NCI-H524 treated with DMSO at 0.1 percent for 48 hours (cell line): ENCODE results near the gene GPD1L.

ENCODE experiments used
- DNase-seq: peaks from one replicate; lab custom pipeline; 2025; lab: John Stamatoyannopoulos, UW

GPD1L gene

DNA sequence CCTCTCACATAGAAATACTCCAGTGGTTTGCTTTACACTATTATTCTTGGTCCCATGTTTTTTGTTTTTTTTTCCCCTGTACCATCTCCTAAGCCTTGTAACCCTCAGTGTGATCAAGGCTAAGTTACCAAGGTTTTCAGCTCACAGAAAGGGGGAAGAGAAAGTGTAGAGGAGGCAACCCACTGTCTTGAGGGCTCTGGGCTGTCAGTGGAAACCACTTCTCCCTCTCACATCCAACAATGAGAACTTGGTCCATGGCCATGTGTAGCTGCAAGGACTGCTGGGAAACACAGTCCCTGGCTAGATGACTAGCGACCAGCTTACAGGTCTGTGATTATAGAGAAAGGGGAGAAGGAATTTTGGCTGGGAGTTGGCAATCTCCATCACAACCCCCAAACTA lies 30.3 kb downstream of the GPD1L start:
- DNase-seq = no peak

DNA sequence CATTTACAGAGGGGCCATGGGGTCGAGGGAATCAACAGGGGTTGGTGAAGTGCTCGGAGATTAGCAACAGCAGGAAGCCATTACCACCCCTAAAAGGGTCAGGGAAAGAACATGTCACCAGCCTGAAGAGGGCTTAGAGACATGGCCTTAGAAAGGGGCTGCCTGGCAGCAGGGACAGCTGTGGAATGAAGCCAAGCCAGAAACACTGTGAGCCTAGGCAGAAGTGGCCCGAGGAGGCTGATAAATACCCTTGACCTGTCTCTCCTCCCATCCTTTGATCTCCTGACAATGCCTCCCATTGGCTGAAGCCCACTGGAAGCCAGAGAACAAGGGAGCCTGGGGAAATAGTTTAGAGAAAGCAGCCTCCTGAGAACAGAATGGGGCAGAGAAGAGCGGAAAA lies 31.4 kb downstream of the GPD1L start:
- DNase-seq = no peak

DNA sequence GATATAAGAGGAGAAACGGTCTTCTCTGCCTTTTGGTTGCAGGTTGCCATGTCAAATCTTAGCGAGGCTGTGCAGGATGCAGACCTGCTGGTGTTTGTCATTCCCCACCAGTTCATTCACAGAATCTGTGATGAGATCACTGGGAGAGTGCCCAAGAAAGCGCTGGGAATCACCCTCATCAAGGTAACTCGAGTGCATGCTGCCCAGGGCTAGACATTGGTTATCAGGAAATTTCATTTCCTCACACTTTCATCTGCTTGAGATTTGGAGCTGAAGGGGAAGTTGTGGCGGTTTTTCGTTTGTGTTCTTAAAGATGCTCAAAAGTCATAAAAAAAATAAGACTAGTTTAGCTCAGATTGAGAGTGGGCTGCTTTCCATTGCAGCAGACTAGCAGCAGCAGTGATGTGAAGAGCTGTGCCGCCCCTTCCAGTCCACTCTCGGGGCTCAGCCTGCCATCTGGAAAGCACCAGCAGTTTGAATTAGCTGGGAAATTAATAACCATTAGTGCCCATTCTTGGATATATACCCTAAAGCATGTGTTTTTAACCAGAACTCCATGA lies 32.2 kb downstream of the GPD1L start:
- no peak for DNase-seq

DNA sequence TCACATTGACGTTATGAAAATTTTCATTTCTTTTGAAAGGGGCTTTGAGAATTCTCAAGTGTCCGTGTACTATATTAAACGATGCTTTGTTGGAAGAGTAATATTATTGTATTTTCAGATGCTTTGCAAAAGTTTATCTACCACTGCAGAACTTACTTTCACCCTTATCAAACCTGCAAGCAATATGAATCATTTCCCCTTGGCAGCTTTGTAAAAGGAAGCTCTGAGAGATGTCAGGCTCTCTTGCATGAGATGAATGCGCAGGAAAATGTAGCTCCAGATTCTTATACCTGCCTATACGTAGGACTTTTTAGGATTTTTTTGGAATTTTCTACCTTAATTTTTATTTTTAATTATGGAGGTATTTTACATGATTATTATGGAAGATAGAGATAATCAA lies 34.5 kb downstream of the GPD1L start:
- DNase-seq = no peak

DNA sequence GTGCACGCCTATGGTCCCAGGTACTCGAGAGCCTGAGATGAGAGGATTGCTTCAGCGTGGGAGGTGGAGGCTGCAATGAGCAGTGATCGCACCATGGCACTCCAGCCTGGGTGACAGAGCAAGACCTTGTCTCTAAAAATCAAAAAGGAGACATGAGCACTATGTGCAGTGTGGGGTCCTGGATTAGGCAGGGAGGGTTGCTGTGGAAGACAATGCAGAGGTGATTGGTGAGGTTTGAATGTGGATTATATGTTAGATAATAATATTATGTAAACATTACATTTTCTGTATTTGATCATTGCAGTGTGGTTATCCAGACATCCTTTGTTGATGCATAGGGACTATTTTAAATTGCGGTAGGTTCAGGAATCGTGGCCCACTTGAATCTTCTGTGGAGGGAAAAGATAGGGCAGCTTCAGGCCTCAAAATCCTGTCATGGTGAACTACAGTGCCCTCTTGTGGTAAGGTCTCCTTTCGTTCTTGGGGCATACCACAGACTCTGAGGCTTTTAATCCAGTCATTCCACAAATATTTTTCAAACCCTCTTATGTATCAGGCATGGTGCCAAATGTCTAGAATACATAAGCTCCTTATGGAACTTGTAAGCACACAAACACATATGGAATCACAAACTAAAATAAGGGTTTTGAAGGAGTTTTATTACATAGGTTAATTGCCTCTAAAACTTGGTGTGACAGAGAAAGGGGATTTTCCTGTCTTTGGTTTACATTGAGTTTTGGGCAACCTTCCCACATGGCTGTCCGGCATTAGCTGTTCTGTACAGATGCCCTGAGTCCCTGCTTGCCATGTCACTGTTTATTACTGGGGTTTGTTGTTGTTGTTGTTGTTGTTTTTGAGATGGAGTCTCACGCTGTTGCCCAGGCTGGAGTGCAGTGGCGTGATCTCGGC lies 37.7 kb downstream of the GPD1L start:
- DNase-seq = peak; percentile 34

DNA sequence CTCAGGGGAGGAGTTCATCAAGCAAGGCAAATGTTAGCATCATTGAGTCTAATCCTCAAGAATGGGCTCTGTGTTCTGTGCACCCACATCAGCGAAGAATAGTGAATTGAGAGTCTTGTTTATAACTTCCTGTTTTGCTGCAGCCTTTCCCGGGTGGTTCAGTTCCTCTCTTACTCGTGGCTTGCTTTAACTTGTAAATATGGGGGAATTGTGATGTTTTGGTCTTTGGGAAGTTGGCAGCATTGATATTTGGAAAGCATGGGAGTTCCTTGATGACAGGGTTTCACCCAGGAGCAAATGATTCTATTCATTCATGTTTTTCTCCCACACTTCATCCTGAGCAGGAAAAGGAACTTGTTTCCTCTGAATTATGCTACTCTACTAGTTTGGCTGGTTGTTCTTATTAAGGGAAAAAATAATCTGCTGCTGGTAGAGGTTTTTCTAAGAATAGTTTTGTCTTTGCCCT lies 40.4 kb downstream of the GPD1L start:
- no peak for DNase-seq

DNA sequence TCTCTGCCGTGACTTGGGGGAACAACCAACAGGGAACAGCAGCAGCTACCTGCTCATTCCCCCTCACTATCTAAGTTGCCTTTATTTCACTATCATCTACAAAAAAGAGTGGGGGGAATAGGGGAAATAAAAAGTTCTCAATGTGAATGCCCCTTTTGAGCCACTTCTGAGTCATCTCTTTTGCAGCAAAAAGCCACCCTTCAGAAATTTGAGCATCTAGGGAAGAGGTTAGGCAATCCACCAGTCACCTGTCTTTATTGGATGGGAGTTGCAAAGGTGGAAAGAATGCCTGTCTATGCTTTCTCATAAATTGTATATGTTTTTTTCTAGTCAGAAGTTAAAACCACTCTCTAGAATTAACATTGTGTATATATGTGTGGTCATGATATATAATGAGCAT lies 41.1 kb downstream of the GPD1L start:
- DNase-seq = no peak

DNA sequence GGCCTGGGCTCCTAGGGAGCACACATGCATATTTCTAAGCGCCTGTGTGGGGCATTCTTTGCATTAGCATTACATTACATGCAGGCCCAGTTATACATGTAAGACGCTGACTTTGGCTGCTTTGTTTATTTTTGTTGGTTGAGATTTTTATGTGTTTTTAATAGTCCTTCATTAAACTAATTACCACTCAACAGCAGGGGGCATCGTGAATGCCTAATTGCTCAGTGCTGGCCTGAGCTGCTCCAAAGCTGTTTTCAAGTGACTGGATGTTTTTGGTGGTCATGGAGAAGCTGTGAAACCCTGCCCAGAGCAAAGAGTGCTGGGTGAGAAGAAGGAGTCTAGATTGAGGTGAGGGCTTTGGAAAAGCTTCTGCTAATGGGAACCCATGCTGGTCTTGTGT lies 41.5 kb downstream of the GPD1L start:
- DNase-seq = no peak

DNA sequence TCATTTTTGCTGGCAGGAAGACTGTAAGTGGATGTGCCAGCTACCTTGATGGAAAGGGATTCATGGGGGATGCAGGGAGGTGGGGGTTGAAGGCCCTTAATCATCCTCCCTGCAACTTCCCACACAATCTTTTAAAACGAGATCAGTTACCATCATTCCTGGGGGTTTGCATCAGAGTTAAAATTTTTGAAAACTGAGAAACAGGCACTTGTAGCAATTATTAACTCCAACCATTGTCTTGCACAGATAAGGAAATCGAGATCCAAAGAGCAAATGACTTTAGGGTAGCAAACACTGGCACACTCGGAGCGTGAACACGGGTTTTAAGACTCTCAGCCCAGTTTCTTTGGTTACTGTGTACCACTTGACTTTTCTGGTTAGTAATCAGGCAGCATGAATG lies 41.9 kb downstream of the GPD1L start:
- DNase-seq = no peak

DNA sequence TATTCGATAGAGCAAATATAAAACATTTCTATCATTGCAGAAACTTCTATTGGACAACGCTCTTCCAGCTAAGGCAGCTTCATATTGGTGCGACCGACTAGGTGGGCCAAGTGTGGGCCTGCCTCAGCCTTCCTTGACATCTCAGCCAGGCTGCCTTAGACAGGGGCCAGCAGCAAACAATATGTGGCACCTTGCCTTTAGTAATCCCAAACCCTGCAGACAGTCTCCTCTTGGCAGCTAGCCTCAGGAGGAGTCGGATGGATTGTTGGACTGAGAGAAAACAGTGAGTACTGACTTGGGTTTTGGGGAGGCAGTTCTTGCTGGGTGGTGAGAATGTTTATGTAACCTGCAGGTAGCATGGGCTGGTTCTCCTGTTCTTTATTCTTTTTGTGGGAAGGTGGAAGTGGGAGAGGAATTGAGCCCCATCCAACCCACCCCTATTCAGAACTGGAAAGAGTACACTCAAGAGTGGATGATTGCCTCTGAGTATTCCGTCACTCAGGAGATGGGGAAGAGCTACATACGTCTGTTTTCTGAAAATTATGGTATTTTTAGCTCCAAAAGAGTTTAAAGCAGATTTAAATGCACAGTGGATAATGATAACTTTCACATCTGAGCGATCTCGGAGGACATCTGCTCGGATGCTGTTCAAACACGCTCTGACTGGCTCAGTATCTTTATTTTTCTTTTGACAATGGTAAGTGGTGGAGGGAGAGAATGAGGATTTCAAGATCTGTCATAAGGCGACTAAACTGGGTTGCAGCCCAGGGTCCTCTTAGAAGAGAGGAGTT lies 47.2 kb downstream of the GPD1L start:
- DNase-seq = no peak

DNA sequence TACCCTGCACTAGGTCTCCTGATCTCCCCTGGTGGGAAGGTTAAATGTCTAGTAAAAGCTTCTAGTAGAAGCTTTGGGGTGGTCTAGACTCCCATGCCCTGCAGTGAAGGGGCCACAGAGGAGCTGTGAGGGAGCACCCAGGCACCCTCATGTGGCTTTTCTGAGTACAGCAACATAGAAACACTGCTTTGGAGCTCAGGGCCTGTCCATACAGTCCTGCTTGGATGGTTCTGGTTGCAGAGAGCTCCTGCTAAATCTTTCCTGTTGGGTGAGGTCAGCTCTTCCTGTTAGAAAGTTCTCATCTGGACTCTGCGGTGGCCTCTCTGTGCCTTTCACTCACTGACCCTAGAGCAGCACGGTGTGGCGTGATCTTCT lies 47.8 kb downstream of the GPD1L start:
- DNase-seq = no peak

DNA sequence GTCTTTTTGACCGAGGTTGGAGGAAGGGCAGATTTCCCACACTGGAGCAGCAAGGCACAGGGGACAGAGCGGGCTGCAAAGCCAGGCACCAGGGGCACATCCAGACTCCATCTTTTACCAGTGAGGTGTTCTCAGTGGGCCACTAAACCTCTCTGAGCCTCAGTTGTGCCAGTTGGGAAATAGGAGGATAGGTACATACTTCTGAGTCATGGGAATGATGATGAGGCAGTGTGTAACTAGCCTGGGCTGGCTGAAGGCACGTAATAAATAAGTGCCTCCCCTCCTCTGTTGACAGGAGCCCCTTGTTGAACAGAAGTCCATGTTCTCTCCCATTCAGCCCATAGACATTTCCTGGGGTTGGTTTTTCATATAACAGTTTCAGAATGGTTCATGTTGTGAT lies 48.7 kb downstream of the GPD1L start:
- no peak for DNase-seq

DNA sequence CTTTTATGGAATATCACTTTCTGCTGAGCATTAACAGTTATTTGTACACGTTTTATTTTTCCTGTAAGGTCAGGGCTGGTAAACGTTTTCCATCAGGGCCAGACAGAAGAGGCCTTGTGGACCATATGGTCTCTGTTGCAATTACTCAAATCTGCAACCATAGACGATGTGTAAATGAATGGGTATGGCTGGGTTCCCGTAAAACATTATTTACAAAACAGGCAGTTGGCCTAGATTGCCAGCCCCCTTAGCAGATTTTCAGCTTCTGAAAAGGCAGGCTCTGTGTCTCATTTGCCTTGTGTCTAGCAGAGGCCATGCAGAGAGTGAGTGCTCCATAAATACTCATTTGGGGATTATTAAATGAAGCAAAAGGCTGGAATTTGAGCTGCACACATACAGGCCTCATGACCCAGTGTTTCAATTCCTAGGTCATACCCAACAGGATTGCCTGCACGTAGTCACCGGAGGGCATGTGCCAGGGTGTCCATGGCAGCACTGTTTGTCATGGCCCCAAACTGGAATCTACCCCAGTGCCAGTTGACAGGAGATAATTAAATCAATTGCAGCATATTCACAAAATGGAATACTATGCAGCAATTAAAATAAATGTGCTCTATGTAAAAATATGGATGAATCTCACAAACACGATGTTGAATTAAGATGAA lies 51.3 kb downstream of the GPD1L start:
- DNase-seq = no peak

DNA sequence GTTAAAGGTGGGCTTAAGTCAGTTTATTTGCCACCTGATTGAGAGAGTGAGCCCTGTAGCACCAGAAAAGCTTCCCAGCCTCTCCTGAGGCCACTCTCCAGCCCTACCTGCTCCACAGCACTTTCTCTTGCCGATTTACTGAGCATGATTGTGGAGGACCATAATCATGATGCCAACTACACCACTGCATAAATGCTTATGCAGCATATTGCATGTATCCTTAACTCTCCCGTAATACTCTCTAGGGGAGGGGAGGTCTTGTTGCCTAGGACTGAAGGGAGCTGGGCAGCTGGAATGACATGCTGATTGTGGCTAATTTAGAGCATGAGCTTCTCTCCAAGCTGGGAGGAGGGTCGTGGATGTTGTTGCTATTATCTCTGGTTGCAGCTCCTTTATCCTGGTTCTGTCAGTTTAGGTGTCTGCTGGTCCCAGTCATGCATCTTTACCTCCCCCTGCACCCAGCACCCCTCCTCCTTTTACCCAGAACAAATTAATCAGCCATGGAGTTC lies 54.3 kb downstream of the GPD1L start:
- DNase-seq = no peak

DNA sequence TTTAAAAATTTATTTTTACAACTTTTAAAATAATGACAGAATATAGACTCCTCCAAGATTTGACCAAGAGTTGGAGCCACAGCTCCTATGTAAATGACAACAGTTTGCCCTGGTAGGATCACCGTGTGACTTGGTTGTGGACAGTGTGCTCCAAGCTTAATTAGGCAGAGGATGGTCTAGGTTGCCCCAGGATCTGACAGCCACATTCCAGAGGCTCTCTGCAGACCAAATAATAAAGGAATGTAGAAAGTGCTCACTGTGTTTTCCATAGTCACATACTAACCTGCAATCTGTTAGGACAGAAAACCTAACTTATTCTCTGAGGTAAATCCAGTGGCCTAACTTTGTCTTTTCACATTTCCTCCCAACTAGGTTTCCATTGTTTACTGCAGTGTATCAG lies 59.0 kb downstream of the GPD1L start:
- DNase-seq = no peak

DNA sequence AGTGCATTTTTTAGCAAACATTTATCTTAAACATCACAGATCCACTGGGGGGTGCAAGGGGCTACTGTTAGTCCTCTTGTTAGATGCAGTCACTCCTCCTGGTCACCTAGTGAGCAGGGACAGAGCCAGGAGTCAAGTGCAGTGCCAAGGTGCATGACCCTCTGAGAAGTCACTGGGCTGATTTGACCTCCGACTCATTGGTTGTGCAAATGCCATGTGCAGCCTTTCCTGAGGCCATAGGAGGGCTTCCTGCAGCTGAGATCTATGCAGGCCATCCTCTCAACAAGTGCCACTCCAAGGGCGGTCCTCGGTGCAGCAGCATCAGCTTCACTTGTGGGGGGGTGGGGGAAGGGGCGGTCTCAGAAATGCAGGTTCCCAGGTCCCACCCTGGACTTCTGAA lies 60.2 kb downstream of the GPD1L start:
- DNase-seq = no peak

DNA sequence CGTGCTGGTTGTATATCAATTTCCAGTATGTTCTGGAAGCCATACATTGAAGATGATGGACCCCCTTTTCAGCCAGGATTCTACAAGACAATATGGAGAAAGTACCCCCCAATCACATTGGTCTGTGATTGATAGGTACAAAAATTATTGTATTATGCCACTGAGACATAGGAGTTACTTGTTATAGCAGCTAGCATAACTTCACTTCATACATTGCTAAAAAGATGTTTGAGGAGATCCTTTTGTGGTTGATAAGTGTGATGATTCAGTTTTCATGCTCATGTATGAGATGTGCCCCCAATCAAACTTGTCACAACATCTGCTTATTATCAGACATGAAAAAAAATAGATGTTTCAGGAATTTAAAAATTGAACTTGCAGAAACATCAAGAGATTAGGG lies 66.0 kb downstream of the GPD1L start:
- DNase-seq = no peak

DNA sequence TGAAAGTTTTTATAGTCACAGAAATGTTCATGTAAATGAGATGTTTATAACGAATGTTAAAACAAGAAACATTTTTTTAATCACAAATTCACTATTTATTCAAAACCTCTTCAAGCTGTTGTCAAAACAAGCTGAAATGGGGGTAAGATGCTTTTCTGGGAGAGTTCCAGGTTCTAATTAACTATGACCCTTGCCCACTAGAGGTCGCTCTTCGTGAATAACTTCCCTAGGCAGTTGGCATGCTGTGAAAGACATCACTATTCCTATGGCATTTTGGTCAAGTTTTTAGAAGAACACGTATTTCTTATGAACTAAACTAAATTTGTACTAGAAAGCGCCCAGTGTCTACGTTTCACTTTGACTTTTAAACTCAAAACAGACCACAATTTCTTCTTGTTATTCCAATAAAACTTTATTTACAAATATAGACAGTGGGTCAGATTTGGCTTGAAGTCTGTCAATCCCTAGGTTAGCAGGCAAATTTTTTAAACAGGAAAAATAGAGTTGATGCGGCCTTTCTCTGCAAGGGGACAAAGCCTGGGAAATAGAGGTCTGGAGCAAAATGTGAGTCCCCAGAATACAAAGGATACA lies 69.3 kb downstream of the GPD1L start:
- DNase-seq = no peak

DNA sequence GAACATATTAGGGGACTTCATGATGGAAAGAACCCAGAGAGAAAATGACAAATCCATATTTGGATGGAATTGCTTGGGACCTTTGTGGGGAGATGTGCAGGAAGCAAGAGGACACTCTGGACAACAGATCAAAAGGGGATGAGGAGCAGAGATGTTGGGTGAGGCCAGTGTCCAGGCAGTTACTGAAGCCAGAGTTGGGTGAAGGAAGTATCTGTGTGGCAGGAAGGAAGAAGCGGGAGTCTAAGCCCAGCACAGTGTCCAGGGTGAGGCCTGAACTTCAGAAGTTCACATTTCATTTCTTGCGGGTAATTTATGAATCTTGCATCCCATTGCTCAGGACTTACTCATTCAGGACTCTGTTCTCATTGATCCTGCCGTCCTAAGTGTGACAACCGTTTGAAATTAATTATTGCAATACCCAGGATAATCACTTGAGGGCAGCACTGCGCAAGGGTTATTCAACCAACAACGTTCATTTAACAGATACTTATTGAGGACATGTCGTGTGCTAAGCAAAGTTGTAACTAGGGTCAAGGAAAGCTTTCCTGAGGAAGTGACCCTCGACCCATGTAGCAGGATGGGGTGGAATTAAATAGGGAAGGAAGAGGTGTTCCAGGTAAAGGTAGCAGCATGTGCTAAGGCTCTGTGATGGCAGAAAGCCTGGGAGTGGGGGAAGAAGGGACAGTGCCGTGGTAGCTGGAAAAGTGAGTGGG lies 70.7 kb downstream of the GPD1L start:
- DNase-seq = no peak

DNA sequence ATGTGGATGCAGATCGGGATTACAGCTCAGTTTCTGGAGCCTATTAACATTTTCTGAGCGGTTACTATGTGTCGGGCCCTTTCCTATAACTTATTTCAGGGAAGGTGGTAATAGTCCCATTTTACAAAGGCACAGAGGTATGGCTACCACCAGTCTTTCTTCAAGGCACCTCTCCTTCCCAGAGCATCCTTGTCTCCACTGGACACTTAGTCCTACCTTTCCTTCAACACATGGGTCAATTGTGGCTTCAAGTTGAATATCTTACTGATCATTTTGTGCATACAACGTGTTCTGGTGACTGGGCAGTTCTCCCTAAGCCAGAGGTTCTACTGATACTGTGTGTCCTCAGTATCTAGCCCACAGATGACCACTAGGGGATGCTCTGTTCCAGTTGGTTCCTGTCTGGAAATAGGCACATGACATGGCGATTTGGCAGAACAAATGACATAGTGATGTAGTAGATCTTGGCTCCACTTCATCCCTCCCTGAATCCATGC lies 71.3 kb downstream of the GPD1L start:
- DNase-seq = peak; percentile 37
